ENCODE data around the gene LZTS2. TPM values are rescaled to one million over a fixed set of nuclear protein-coding genes. Genes with fewer than 3 reads are reported as not detected.

The LZTS2 gene
- 100 to 1,000 TPM in 2 of 4 donors, 10 to 100 TPM in 2; 81.4 to 134 (median 98.7) TPM for total RNA-seq

GRCh38 chr10:100999742-101000126 is at the start of gene LZTS2:
Gene LZTS2 (plus strand): TSS chr10:100999808. CDS start chr10:101002539, 2,731 bp downstream.
- Histone ChIP-seq H3K27me3 (no peaks in the 10 kb centered on the region), H3K4me3 (peak within 1 kb of the TSS; percentile 60 to 98 (median 93)), H3K36me3 (peaks cover 0 to 24% (median 0%) of the 10 kb centered on the region in 3 donors), H3K4me1 (peaks cover 3 to 67% (median 25%) of the 10 kb centered on the region in 4 donors), H3K27ac (peak within 1 kb of the TSS; percentile 100), H3K9me3 (no peaks in the 10 kb centered on the region)
- TF ChIP-seq CTCF (IDR thresholded peaks at IDR 0.05) = no peak
- no peak for TF ChIP-seq EP300 (IDR thresholded peaks at IDR 0.05)
- TF ChIP-seq POLR2A (IDR thresholded peaks at IDR 0.05) = no peak
- DNase-seq (ENCODE audit: low spot score in 2 of 2) = no peak
- 0% methylated on average over 5 of the region's 44 CpGs for WGBS, 2 donors

- H3K27me3 ChIP-seq = no peaks in the 10 kb centered on the region
- no peak for TF ChIP-seq CTCF (IDR thresholded peaks at IDR 0.05)
- no peak for TF ChIP-seq EP300 (IDR thresholded peaks at IDR 0.05)
- TF ChIP-seq POLR2A (IDR thresholded peaks at IDR 0.05) = no peak
- no peaks in the 10 kb centered on the region for H3K4me1 ChIP-seq
- no peak overlapping the region for H3K4me3 ChIP-seq
- no peak overlapping the region for H3K27ac ChIP-seq
- H3K36me3 ChIP-seq = peaks cover 4 to 93% (median 24%) of the 10 kb centered on the region in 3 donors
- no peak for DNase-seq (ENCODE audit: low spot score in 2 of 2)
- H3K9me3 ChIP-seq = no peaks in the 10 kb centered on the region
Measured at GRCh38 chr10:100960251-100960650, 39.4 kb upstream of the LZTS2 start.

- no peaks in the 10 kb centered on the region for H3K9me3 ChIP-seq
- TF ChIP-seq CTCF (IDR thresholded peaks at IDR 0.05) = no peak
- no peak for TF ChIP-seq POLR2A (IDR thresholded peaks at IDR 0.05)
- TF ChIP-seq EP300 (IDR thresholded peaks at IDR 0.05) = no peak
- H3K27me3 ChIP-seq = no peaks in the 10 kb centered on the region
- H3K4me3 ChIP-seq = no peak overlapping the region
- H3K27ac ChIP-seq = no peak overlapping the region
- 72 to 76% methylated on average over 4 of the region's 4 CpGs for WGBS, 2 donors
- DNase-seq (ENCODE audit: low spot score in 2 of 2) = no peak
- no peaks in the 10 kb centered on the region for H3K4me1 ChIP-seq
- peaks cover 4 to 87% (median 21%) of the 10 kb centered on the region in 3 donors for H3K36me3 ChIP-seq
Measured at GRCh38 chr10:100962351-100963080, 37.1 kb upstream of the LZTS2 start.

- H3K4me1 ChIP-seq = peaks cover 0 to 4% (median 3%) of the 10 kb centered on the region in 4 donors
Measured at GRCh38 chr10:100963826-100964225, 35.8 kb upstream of the LZTS2 start.

More at GRCh38 chr10:100963826-100964225, 35.8 kb upstream of the LZTS2 start:
- H3K9me3 ChIP-seq = no peaks in the 10 kb centered on the region
- no peak for DNase-seq (ENCODE audit: low spot score in 2 of 2)
- peaks cover 4 to 74% (median 15%) of the 10 kb centered on the region in 3 donors for H3K36me3 ChIP-seq
- TF ChIP-seq EP300 (IDR thresholded peaks at IDR 0.05) = no peak
- no peak for TF ChIP-seq POLR2A (IDR thresholded peaks at IDR 0.05)
- no peak for TF ChIP-seq CTCF (IDR thresholded peaks at IDR 0.05)
- no peaks in the 10 kb centered on the region for H3K27me3 ChIP-seq
- WGBS, 2 donors = 75 to 95% methylated on average over 1 of the region's 1 CpG
- no peak overlapping the region for H3K27ac ChIP-seq
- no peak overlapping the region for H3K4me3 ChIP-seq

Data from tibial nerve (tissue), 4 donors.